Erythroblast (primary cell): Measurements from ENCODE around the gene FOXD1.
"Not testable (repeated sequence)": the region's sequence is repeated elsewhere in the genome, so short reads cannot be mapped to it uniquely, and the experiment has no call there.

Experiments used
- GATA1 ChIP-seq: IDR thresholded peaks from 2 replicates; pipeline ENCODE4 v1.6.1; 2011; ENCODE audit warnings: low read depth, mild to moderate bottlenecking, control low read depth, low read length, moderate library complexity
- POLR2A ChIP-seq: IDR thresholded peaks from 2 replicates; pipeline ENCODE4 v1.6.1; 2011; ENCODE audit warnings: mild to moderate bottlenecking, low read length

- TF ChIP-seq POLR2A, GATA1: not testable (repeated sequence)
Measured at GRCh38 chr5:73468638-73469037, 20.1 kb upstream of the FOXD1 start.
